ENCODE results near the gene LIMK1.

The LIMK1 gene

DNA sequence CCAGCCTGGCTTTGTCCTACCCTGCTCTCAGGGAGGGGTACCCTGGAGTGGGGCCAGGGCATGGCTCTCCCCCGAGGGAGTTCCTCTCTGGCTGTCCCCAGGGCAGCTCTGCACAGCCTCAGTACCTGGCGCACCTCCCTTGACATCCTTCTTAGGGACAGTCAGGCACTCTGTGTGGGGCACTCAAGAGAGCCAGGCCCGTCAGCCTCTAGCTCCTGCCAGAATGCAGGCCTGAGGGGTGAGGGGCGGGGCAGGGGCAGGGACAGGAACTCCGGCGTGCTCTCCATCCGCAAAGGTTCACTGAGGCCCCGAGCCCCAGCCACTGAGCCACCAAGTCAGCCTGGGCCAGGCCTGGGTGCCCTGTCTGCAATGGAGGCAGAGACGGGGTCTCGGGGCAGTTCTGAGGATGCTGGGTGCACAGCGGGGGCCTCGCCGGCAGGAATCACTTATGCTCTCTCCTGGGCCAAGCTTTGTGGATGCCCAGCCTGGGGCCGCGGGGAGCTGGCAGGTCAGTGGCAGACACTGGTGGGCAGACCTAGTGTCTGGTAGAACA, 10.1 kb downstream of the LIMK1 start:
- ATAC-seq (ENCODE audit: insufficient read depth, low read depth) (peak; percentile 1; the same call in 1 of the 3 replicates), DNase-seq (no peak)
- Histone ChIP-seq H3K4me1 (ENCODE audit: insufficient read depth, low read length) (peaks cover 23% of the 10 kb centered on the region), H4K20me1 (ENCODE audit: insufficient read depth, low read length) (no peaks in the 10 kb centered on the region), H3K27ac (ENCODE audit: low read length) (peak overlapping the region; percentile 75), H3K27me3 (ENCODE audit: insufficient read depth, low read length, poor library complexity) (no peaks in the 10 kb centered on the region), H3K4me2 (ENCODE audit: insufficient read depth, low read length) (peak overlapping the region; percentile 59), H3K79me2 (ENCODE audit: insufficient read depth, low read length) (no peaks in the 10 kb centered on the region), H3K9ac (ENCODE audit: low read depth, low read length) (peak overlapping the region; percentile 42), H3K36me3 (ENCODE audit: insufficient read depth, low read length) (peaks cover 23% of the 10 kb centered on the region), H2AFZ (ENCODE audit: low read depth, low read length) (peak overlapping the region; percentile 63), H3K9me3 (ENCODE audit: insufficient read depth, low read length, severe bottlenecking) (no peaks in the 10 kb centered on the region), H3K4me3 (ENCODE audit: low read depth in 1 of 2, low read length in 2 of 2) (peak overlapping the region in 1 of 2 experiments; percentile 52; a peak in 2 of 4 replicates)
- TF ChIP-seq, protein P1, sequence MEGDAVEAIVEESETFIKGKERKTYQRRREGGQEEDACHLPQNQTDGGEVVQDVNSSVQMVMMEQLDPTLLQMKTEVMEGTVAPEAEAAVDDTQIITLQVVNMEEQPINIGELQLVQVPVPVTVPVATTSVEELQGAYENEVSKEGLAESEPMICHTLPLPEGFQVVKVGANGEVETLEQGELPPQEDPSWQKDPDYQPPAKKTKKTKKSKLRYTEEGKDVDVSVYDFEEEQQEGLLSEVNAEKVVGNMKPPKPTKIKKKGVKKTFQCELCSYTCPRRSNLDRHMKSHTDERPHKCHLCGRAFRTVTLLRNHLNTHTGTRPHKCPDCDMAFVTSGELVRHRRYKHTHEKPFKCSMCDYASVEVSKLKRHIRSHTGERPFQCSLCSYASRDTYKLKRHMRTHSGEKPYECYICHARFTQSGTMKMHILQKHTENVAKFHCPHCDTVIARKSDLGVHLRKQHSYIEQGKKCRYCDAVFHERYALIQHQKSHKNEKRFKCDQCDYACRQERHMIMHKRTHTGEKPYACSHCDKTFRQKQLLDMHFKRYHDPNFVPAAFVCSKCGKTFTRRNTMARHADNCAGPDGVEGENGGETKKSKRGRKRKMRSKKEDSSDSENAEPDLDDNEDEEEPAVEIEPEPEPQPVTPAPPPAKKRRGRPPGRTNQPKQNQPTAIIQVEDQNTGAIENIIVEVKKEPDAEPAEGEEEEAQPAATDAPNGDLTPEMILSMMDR (IDR thresholded peaks at IDR 0.05; ENCODE audit: borderline replicate concordance, extremely low read depth, low read length, poor library complexity, severe bottlenecking) = no peak
- TF ChIP-seq EZH2 (IDR thresholded peaks at IDR 0.05; ENCODE audit: borderline replicate concordance, low read depth, low read length, severe bottlenecking) = no peak

DNA sequence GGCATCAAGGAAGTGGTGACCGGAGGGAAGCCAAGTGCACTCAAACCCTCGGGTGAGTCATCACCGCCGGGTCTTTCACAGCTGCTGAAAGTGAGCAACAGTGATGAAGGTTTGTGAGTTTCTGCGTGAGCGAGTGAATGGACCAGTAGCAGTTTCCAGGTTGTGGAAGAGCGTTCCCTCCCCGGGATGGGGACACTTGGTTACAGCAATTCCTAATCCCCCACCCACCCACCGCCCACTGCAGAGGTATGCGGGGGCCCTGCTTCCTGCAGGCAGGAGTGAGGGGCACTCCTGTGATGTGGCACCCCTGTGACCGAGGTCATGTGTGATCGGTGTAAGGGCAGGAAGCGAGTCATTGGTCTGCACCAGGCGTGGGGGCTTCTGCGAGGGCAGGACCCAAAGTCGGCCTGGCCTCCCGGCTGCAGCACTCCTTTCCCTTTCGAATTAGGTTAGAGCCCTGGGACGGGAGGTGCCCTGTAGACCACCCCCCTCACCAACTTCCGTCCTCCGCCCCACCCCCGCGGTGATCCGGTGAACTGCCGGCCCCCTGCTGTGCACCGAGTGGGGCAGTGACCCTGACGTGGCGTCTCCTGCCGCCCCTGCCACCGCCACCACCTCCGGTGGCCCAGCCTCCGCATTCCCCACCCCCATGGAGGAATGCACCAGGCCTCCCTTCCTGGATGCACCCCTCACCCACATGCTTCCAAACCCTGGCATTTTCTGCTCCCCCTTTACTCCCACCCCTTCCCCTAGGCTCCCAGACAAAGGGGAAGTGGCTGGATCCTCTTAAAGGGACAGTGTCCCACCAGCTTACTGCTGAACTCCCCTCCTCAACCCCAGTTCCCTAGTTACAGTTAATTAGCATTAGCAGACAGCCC, 10.9 kb downstream of the LIMK1 start:
- peak; percentile 87 for ATAC-seq (ENCODE audit: insufficient read depth, low read depth)
- H3K4me1 ChIP-seq (ENCODE audit: insufficient read depth, low read length) = peaks cover 23% of the 10 kb centered on the region
- H2AFZ ChIP-seq (ENCODE audit: low read depth, low read length) = peak overlapping the region; percentile 63
- H3K4me3 ChIP-seq (ENCODE audit: low read depth in 1 of 2, low read length in 2 of 2) = peak overlapping the region in 1 of 2 experiments; percentile 52; a peak in 2 of 4 replicates
- no peaks in the 10 kb centered on the region for H3K79me2 ChIP-seq (ENCODE audit: insufficient read depth, low read length)
- H3K27me3 ChIP-seq (ENCODE audit: insufficient read depth, low read length, poor library complexity) = no peaks in the 10 kb centered on the region
- peak; percentile 87 for DNase-seq
- H3K4me2 ChIP-seq (ENCODE audit: insufficient read depth, low read length) = peak overlapping the region; percentile 59
- TF ChIP-seq, protein P1 (IDR thresholded peaks at IDR 0.05; ENCODE audit: borderline replicate concordance, extremely low read depth, low read length, poor library complexity, severe bottlenecking) = no peak
- TF ChIP-seq EZH2 (IDR thresholded peaks at IDR 0.05; ENCODE audit: borderline replicate concordance, low read depth, low read length, severe bottlenecking) = no peak
- H3K9ac ChIP-seq (ENCODE audit: low read depth, low read length) = peak overlapping the region; percentile 42
- H3K36me3 ChIP-seq (ENCODE audit: insufficient read depth, low read length) = peaks cover 25% of the 10 kb centered on the region
- no peaks in the 10 kb centered on the region for H3K9me3 ChIP-seq (ENCODE audit: insufficient read depth, low read length, severe bottlenecking)
- peak overlapping the region; percentile 75 for H3K27ac ChIP-seq (ENCODE audit: low read length)
- no peaks in the 10 kb centered on the region for H4K20me1 ChIP-seq (ENCODE audit: insufficient read depth, low read length)

DNA sequence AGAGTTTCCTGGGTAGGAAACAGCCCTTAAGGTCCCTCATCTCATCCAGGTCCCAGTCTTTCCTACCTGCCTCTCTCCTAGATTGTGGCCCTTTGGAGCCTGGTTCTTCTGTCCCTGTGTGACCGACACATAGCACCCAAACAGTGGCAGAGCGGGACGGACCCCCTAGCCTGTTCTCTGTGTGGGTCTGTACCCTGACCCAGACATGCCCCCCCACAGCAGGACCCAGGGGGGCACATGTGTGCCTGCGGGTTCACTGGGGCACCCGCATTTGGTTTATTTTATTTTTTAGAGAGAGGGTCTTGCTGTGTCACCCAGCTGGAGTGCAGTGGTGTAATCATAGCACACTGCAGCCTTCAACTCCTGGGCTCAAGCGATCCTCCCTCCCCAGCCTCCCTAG, 11.5 kb downstream of the LIMK1 start:
- TF ChIP-seq, protein P1 (IDR thresholded peaks at IDR 0.05; ENCODE audit: borderline replicate concordance, extremely low read depth, low read length, poor library complexity, severe bottlenecking) = no peak
- TF ChIP-seq EZH2 (IDR thresholded peaks at IDR 0.05; ENCODE audit: borderline replicate concordance, low read depth, low read length, severe bottlenecking) = no peak
- DNase-seq = no peak
- H3K79me2 ChIP-seq (ENCODE audit: insufficient read depth, low read length) = no peaks in the 10 kb centered on the region
- peak overlapping the region; percentile 59; the same call in 1 of the 2 replicates for H3K4me2 ChIP-seq (ENCODE audit: insufficient read depth, low read length)
- ATAC-seq (ENCODE audit: insufficient read depth, low read depth) = no peak
- peak overlapping the region; percentile 75 for H3K27ac ChIP-seq (ENCODE audit: low read length)
- 0 out of 4 replicates have a peak overlapping the region, but pooled peaks of 1 of the 2 experiments have one; percentile 52 for H3K4me3 ChIP-seq (ENCODE audit: low read depth in 1 of 2, low read length in 2 of 2)
- H3K9me3 ChIP-seq (ENCODE audit: insufficient read depth, low read length, severe bottlenecking) = no peaks in the 10 kb centered on the region
- H2AFZ ChIP-seq (ENCODE audit: low read depth, low read length) = peak overlapping the region; percentile 63
- peak overlapping the region; percentile 42 for H3K9ac ChIP-seq (ENCODE audit: low read depth, low read length)
- peaks cover 23% of the 10 kb centered on the region for H3K4me1 ChIP-seq (ENCODE audit: insufficient read depth, low read length)
- peaks cover 25% of the 10 kb centered on the region for H3K36me3 ChIP-seq (ENCODE audit: insufficient read depth, low read length)
- no peaks in the 10 kb centered on the region for H3K27me3 ChIP-seq (ENCODE audit: insufficient read depth, low read length, poor library complexity)
- H4K20me1 ChIP-seq (ENCODE audit: insufficient read depth, low read length) = no peaks in the 10 kb centered on the region

Measured in DND-41 (cell line).